GM12878 (cell line): ENCODE measurements around the gene CPEB3. TPM values are rescaled to one million over a fixed set of nuclear protein-coding genes. Genes with fewer than 3 reads are reported as not detected.

Experiments
- ATAC-seq: fragments of 200-7000 bp; cut with Tn5 transposase; 3 replicates; pipeline ENCODE4 v1.9.1; 2020; ENCODE audit warnings: mild to moderate bottlenecking, moderate library complexity
- BruUV-seq: library from RNA; stranded (reverse); fragments of 400-500 nt; replicated peaks from 2 replicates; lab custom pipeline; 2021; lab: Mats Ljungman, UMichigan
- CTCF ChIA-PET: fragments of 300-600 bp; sonication (Branson Sonifier 250); formaldehyde crosslinking; extraction: SDS; loops from one replicate; lab custom pipeline; 2021; ENCODE audit warnings: inconsistent platforms; lab: Yijun Ruan, JAX
- POLR2A ChIA-PET: fragments of 350-600 bp; formaldehyde crosslinking; extraction: SDS; loops from one replicate; lab custom pipeline; 2021; ENCODE audit warnings: inconsistent platforms; lab: Charles Lee
- RAD21 ChIA-PET: fragments of 300-600 bp; sonication (Branson Sonifier 250); formaldehyde crosslinking; loops from one replicate; lab custom pipeline; 2023; ENCODE audit warnings: antibody characterized with exemption; ENCODE audit not compliant: unreplicated experiment; lab: Charles Lee
- SMC1A ChIA-PET: fragments of 300-600 bp; sonication (Branson Sonifier 250); formaldehyde crosslinking; loops from one replicate; lab custom pipeline; 2023; ENCODE audit not compliant: unreplicated experiment, uncharacterized antibody; lab: Charles Lee
- DNase-seq: peaks from one replicate; pipeline ENCODE4 v3.0.0-alpha.2; 2011; ENCODE audit warnings: low read depth, low spot score
- FAIRE-seq: peaks from 3 replicates; lab custom pipeline; 2011; peaks lifted over from hg19 to GRCh38; lab: Jason Lieb, UNC
- H2AFZ ChIP-seq: 2 replicates; pipeline ENCODE4 v1.6.0; 2011; ENCODE audit warnings: low read depth, low read length, control low read depth; ENCODE audit not compliant: control insufficient read depth
- H3K27ac ChIP-seq: 2 replicates; pipeline ENCODE4 v1.5.1; 2011; ENCODE audit warnings: control low read depth; ENCODE audit not compliant: control insufficient read depth, insufficient read depth
- H3K27me3 ChIP-seq, 2 experiments: replicated peaks in 1 of 2; 2 replicates each; pipeline versions ENCODE4 v1.6.0 to v1.6.1; 2011; ENCODE audit warnings: low read length in 1 of 2; ENCODE audit not compliant: control insufficient read depth in 2 of 2, insufficient read depth in 2 of 2
- H3K36me3 ChIP-seq, 2 experiments: 2 replicates each; pipeline ENCODE4 v1.5.1; 2011; ENCODE audit warnings: low read length in 1 of 2; ENCODE audit not compliant: control insufficient read depth in 2 of 2, insufficient read depth in 2 of 2
- H3K4me1 ChIP-seq: 2 replicates; pipeline ENCODE4 v1.6.1; 2011; ENCODE audit warnings: mild to moderate bottlenecking, low read length, moderate library complexity, mixed read lengths; ENCODE audit not compliant: control insufficient read depth, insufficient read depth
- H3K4me2 ChIP-seq: 2 replicates; pipeline ENCODE4 v1.6.0; 2011; ENCODE audit warnings: control low read depth; ENCODE audit not compliant: control insufficient read depth, insufficient read depth
- H3K4me3 ChIP-seq: fragments of 200-600 bp; sonication (generic); 2 replicates; pipeline ENCODE4 v1.5.1; 2016
- H3K79me2 ChIP-seq: 2 replicates; pipeline ENCODE4 v1.6.0; 2011; ENCODE audit warnings: low read length; ENCODE audit not compliant: control insufficient read depth, insufficient read depth
- H3K9ac ChIP-seq: 2 replicates; pipeline ENCODE4 v1.8.0; 2011; ENCODE audit warnings: low read length, control low read depth, mixed read lengths; ENCODE audit not compliant: control insufficient read depth, insufficient read depth
- H3K9me3 ChIP-seq: replicated peaks from 3 replicates; pipeline ENCODE4 v1.5.1; 2011; ENCODE audit warnings: mild to moderate bottlenecking, low read length; ENCODE audit not compliant: control insufficient read depth, insufficient read depth
- H4K20me1 ChIP-seq: 2 replicates; pipeline ENCODE4 v1.6.0; 2011; ENCODE audit not compliant: control insufficient read depth, insufficient read depth
- EGR1 ChIP-seq, 2 experiments: IDR thresholded peaks; 1 replicate in 1 of 2; 2 replicates in 1 of 2; pipeline ENCODE4 v1.6.1; 2011 to 2012; ENCODE audit warnings: low read depth in 2 of 2, low read length in 2 of 2, borderline replicate concordance in 1 of 2, mild to moderate bottlenecking in 1 of 2, moderate library complexity in 1 of 2
- EZH2 ChIP-seq: IDR thresholded peaks from 2 replicates; pipeline ENCODE4 v1.6.1; 2012; ENCODE audit warnings: low read depth, mild to moderate bottlenecking, control low read depth, inconsistent platforms, low read length, borderline replicate concordance; ENCODE audit not compliant: control insufficient read depth
- HDAC6 ChIP-seq: fragments of 200-600 bp; sonication (generic); IDR thresholded peaks from one replicate; pipeline ENCODE4 v1.8.0; 2017; ENCODE audit warnings: antibody characterized with exemption; ENCODE audit not compliant: unreplicated experiment
- MYC ChIP-seq: IDR thresholded peaks from 2 replicates; pipeline ENCODE4 v1.6.1; 2011; ENCODE audit warnings: mild to moderate bottlenecking, low read length, moderate library complexity, inconsistent platforms; ENCODE audit not compliant: insufficient read depth, insufficient replicate concordance, insufficient read length, severe bottlenecking
- NR2F1 ChIP-seq: fragments of 450-650 bp; conservative IDR thresholded peaks from 2 replicates; pipeline ENCODE4 v1.6.1; 2017; ENCODE audit warnings: mild to moderate bottlenecking
- RFX5 ChIP-seq: IDR thresholded peaks from 2 replicates; pipeline ENCODE4 v1.6.1; 2011; ENCODE audit warnings: low read depth, low read length, improper control_type of control experiment
- SP1 ChIP-seq: IDR thresholded peaks from one replicate; pipeline ENCODE4 v1.6.1; 2011; ENCODE audit warnings: low read depth, low read length
- TARDBP ChIP-seq: IDR thresholded peaks from 2 replicates; pipeline ENCODE4 v1.6.1; 2016; ENCODE audit warnings: borderline replicate concordance
- TCF7 ChIP-seq: IDR thresholded peaks from 2 replicates; pipeline ENCODE4 v1.6.1; 2014; ENCODE audit warnings: antibody characterized with exemption, borderline replicate concordance
- WRNIP1 ChIP-seq: IDR thresholded peaks from 2 replicates; pipeline ENCODE4 v1.6.1; 2011; ENCODE audit warnings: low read depth, low read length, improper control_type of control experiment, borderline replicate concordance
- WGBS: methylation state at CpG from one replicate; pipeline ENCODE4 v1.1.6; 2016; ENCODE audit warnings: low lambda C conversion rate; ENCODE audit not compliant: insufficient replicate concordance, insufficient coverage; ENCODE audit errors: missing lambda C conversion rate; 5-methylcytosine and 5-hydroxymethylcytosine counted together
- in situ Hi-C: fragments of 300-500 bp; cut with MboI; formaldehyde crosslinking; loops from 9 replicates; pipeline ENCODE4 v1.14.3; 2018; ENCODE audit warnings: mixed read lengths
- intact Hi-C: fragments of 100-400 bp; cut with micrococcal nuclease; formaldehyde crosslinking; loops from one replicate; pipeline ENCODE4 v1.14.2; 2022; ENCODE audit not compliant: unreplicated experiment
- polyA plus RNA-seq, 11 experiments: library from polyadenylated mRNA; depleted of rRNA in 4 of 11; unstranded in 6 of 11; stranded (reverse) in 5 of 11; fragments of >200 nt; fragmentation: Nextera tagmentation in 4 of 11; fragmentation: Illumina TruSeq in 1 of 11; extraction: Ambion mirVana in 4 of 11; extraction: Trizol in 1 of 11; gene quantifications; 1 replicate in 1 of 11; 2 replicates in 10 of 11; pipeline versions ENCODE4 v1.2.1 to v1.2.3, GENCODE V29; 2011 to 2016; ENCODE audit warnings: inconsistent platforms in 2 of 11, missing spikeins in 2 of 11, low read depth in 1 of 11
- total RNA-seq, 4 experiments: library from RNA; depleted of rRNA in 3 of 4; stranded (reverse); fragments of >200 nt in 3 of 4; fragmentation: Illumina TruSeq in 1 of 4; extraction: Trizol in 1 of 4; gene quantifications; 2 replicates each; pipeline versions ENCODE4 v1.2.1 to v1.2.3, GENCODE V29; 2013 to 2021
- TF ChIP-seq, protein P1 (sequence below): fragments of 450-650 bp; IDR thresholded peaks from 2 replicates; pipeline ENCODE4 v1.6.1; 2017; ENCODE audit warnings: mild to moderate bottlenecking, moderate library complexity
- TF ChIP-seq, protein P2 (sequence below): fragments of 150-350 bp; IDR thresholded peaks from 2 replicates; pipeline ENCODE4 v1.6.1; 2016; ENCODE audit warnings: low read depth, low read length
- TF ChIP-seq, protein P3 (sequence below): IDR thresholded peaks from 2 replicates; pipeline ENCODE4 v1.6.1; 2011; ENCODE audit warnings: borderline replicate concordance, low read depth, mild to moderate bottlenecking, moderate library complexity, low read length; ENCODE audit not compliant: insufficient read depth, poor library complexity, severe bottlenecking

Gene CPEB3
- total and polyA plus RNA-seq, 10 of the 15 experiments (the other 5 are each of a cell fraction or from before 2014, with no cell fraction given) = 0.50 to 2.3 (median 1.2) TPM

DNA sequence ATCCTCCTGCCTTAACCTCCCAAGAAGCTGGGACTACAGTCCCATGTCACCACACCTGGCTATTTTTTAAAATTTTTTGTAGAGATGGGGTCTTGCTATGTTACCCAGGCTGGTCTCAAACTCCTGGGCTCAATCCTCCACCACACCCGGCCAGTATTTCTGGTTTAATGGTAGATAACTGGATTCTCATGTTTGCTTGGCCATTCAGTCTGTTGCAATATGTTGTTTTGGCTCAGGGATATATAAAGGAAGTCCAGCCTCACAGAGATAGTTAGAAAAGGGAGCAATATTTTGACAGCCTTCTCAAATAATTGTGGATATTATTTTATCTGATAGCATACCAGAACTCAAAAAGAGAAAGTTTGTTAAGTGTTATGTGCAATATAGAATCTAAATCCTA lies 284.9 kb downstream of the CPEB3 start (continued):
- TF ChIP-seq, protein P1, sequence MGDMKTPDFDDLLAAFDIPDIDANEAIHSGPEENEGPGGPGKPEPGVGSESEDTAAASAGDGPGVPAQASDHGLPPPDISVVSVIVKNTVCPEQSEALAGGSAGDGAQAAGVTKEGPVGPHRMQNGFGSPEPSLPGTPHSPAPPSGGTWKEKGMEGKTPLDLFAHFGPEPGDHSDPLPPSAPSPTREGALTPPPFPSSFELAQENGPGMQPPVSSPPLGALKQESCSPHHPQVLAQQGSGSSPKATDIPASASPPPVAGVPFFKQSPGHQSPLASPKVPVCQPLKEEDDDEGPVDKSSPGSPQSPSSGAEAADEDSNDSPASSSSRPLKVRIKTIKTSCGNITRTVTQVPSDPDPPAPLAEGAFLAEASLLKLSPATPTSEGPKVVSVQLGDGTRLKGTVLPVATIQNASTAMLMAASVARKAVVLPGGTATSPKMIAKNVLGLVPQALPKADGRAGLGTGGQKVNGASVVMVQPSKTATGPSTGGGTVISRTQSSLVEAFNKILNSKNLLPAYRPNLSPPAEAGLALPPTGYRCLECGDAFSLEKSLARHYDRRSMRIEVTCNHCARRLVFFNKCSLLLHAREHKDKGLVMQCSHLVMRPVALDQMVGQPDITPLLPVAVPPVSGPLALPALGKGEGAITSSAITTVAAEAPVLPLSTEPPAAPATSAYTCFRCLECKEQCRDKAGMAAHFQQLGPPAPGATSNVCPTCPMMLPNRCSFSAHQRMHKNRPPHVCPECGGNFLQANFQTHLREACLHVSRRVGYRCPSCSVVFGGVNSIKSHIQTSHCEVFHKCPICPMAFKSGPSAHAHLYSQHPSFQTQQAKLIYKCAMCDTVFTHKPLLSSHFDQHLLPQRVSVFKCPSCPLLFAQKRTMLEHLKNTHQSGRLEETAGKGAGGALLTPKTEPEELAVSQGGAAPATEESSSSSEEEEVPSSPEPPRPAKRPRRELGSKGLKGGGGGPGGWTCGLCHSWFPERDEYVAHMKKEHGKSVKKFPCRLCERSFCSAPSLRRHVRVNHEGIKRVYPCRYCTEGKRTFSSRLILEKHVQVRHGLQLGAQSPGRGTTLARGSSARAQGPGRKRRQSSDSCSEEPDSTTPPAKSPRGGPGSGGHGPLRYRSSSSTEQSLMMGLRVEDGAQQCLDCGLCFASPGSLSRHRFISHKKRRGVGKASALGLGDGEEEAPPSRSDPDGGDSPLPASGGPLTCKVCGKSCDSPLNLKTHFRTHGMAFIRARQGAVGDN = no peak
- TF ChIP-seq EZH2 = no peak

DNA sequence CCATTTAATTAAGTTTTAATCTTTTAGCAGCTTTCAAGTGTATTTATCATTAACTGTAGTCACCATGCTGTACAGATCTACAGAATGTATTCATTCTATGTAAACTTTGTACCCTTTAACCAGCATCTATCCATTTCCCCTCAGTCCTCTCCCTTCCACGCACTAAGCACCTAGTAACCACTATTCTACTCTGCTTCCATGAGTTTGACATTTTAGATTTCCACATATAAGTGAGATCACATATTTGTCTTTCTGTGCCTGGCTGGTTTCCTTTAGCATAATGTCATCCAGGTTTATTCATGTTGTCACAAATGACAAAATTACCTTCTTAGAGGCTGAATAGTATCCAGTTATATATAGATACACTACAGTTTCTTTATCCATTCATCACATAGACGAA lies 287.6 kb downstream of the CPEB3 start:
- CTCF ChIA-PET = interaction anchor here (1.2 kb wide), 1 partner anchor 82 kb away, joined by 3 read pairs; no protein-coding TSS in a partner anchor
- Histone ChIP-seq H3K9me3 (peaks cover 5% of the 10 kb centered on the region; the same call in 2 of the 3 replicates), H2AFZ (no peak overlapping the region), H3K4me1 (no peaks in the 10 kb centered on the region), H3K27me3 (no peaks in the 10 kb centered on the region), H3K79me2 (no peaks in the 10 kb centered on the region), H4K20me1 (no peaks in the 10 kb centered on the region), H3K27ac (no peak overlapping the region), H3K36me3 (peaks cover 0 to 18% of the 10 kb centered on the region in 2 experiments), H3K9ac (no peak overlapping the region), H3K4me3 (no peak overlapping the region), H3K4me2 (no peak overlapping the region)
- SMC1A ChIA-PET = interaction anchor here (0.7 to 1.0 kb wide), 2 partner anchors 15 to 25 kb away, joined by 3 to 4 read pairs; no protein-coding TSS in a partner anchor
- no peak for ATAC-seq
- no TSS peak for BruUV-seq
- 100% methylated on average over 2 of the region's 2 CpGs for WGBS
- in situ Hi-C loops = no loop called here
- no peak for DNase-seq
- RAD21 ChIA-PET = no interaction called here
- TF ChIP-seq SP1 (no peak), HDAC6 (no peak), EGR1 (IDR thresholded peaks at IDR 0.05; ENCODE audit: borderline replicate concordance in 1 of 2, low read depth in 2 of 2, low read length in 2 of 2) (no peak), TARDBP (no peak), TCF7 (no peak), NR2F1 (no peak), RFX5 (no peak), WRNIP1 (no peak), MYC (no peak)
- TF ChIP-seq, protein P2, sequence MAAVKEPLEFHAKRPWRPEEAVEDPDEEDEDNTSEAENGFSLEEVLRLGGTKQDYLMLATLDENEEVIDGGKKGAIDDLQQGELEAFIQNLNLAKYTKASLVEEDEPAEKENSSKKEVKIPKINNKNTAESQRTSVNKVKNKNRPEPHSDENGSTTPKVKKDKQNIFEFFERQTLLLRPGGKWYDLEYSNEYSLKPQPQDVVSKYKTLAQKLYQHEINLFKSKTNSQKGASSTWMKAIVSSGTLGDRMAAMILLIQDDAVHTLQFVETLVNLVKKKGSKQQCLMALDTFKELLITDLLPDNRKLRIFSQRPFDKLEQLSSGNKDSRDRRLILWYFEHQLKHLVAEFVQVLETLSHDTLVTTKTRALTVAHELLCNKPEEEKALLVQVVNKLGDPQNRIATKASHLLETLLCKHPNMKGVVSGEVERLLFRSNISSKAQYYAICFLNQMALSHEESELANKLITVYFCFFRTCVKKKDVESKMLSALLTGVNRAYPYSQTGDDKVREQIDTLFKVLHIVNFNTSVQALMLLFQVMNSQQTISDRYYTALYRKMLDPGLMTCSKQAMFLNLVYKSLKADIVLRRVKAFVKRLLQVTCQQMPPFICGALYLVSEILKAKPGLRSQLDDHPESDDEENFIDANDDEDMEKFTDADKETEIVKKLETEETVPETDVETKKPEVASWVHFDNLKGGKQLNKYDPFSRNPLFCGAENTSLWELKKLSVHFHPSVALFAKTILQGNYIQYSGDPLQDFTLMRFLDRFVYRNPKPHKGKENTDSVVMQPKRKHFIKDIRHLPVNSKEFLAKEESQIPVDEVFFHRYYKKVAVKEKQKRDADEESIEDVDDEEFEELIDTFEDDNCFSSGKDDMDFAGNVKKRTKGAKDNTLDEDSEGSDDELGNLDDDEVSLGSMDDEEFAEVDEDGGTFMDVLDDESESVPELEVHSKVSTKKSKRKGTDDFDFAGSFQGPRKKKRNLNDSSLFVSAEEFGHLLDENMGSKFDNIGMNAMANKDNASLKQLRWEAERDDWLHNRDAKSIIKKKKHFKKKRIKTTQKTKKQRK = no peak
- TF ChIP-seq, protein P3, sequence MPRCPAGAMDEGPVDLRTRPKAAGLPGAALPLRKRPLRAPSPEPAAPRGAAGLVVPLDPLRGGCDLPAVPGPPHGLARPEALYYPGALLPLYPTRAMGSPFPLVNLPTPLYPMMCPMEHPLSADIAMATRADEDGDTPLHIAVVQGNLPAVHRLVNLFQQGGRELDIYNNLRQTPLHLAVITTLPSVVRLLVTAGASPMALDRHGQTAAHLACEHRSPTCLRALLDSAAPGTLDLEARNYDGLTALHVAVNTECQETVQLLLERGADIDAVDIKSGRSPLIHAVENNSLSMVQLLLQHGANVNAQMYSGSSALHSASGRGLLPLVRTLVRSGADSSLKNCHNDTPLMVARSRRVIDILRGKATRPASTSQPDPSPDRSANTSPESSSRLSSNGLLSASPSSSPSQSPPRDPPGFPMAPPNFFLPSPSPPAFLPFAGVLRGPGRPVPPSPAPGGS = no peak
- intact Hi-C loops = no loop called here
- FAIRE-seq = no peak
- POLR2A ChIA-PET = no interaction called here
